ENCODE measurements around the gene NACA. TPM values are rescaled to one million over a fixed set of nuclear protein-coding genes. Genes with fewer than 3 reads are reported as not detected.

Gene NACA
- total RNA-seq, 1 donor from 2014 or later, result 910 TPM

GRCh38 chr12:56699020-56699661, 26.0 kb downstream of the NACA start:
- Histone ChIP-seq H3K27me3 (ENCODE audit: control insufficient read depth in 3 of 3, insufficient read depth in 3 of 3, low read length in 3 of 3) (no peaks in the 10 kb centered on the region), H3K9ac (ENCODE audit: low read depth in 1 of 3, low read length in 3 of 3) (no peak overlapping the region), H3K4me1 (ENCODE audit: control insufficient read depth in 3 of 3, insufficient read depth in 3 of 3, low read length in 3 of 3) (peaks cover 5 to 13% (median 12%) of the 10 kb centered on the region in 3 donors), H3K4me3 (ENCODE audit: low read length in 3 of 3) (no peak overlapping the region), H3K9me3 (ENCODE audit: control insufficient read depth in 3 of 3, low read length in 3 of 3) (no peaks in the 10 kb centered on the region), H3K27ac (ENCODE audit: low read depth, low read length) (no peak overlapping the region), H3K36me3 (ENCODE audit: control insufficient read depth in 3 of 3, insufficient read depth in 3 of 3, low read length in 3 of 3) (no peaks in the 10 kb centered on the region)

DNA sequence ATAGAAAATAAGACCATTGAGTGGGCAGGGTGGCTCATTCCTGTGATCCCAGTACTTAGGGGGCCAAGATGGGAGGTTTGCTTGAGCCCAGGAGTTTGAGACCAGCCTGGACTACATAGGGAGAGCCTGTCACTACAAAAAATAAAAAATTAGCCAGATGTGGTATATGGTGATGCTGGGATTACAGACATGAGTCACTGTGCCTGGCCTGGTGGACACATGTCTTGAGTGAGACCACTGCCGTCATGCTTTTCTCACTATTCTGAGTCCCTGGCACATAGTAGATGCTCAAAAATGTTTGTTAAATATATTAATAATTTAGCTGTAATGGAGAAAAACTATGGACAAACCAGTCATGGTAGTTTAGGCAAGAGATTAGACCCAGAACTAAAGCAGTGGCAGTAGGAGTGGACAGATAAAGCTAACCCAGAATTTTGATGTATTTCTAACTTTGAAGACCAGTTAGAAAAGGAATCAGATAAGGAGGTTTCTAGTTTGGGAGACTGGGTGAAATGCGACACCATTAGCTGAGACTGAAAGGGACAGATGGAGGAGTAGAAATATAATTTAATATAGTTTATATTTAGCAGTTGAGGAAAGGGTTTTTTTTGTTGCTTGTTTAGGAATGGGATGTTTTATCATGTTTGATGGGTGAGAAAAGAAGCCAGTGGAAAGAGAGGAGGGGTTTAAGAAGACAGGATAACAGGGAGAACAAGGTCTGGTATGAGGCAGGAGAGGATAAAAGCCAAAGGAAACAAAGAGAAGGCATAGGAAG, 29.6 kb downstream of the NACA start:
- Histone ChIP-seq H3K27me3 (ENCODE audit: control insufficient read depth in 3 of 3, insufficient read depth in 3 of 3, low read length in 3 of 3) (no peaks in the 10 kb centered on the region), H3K9ac (ENCODE audit: low read depth in 1 of 3, low read length in 3 of 3) (peak overlapping the region in 1 of 3 donors; percentile 45), H3K9me3 (ENCODE audit: control insufficient read depth in 3 of 3, low read length in 3 of 3) (no peaks in the 10 kb centered on the region), H3K27ac (ENCODE audit: low read depth, low read length) (peak overlapping the region; percentile 16), H3K36me3 (ENCODE audit: control insufficient read depth in 3 of 3, insufficient read depth in 3 of 3, low read length in 3 of 3) (no peaks in the 10 kb centered on the region), H3K4me3 (ENCODE audit: low read length in 3 of 3) (peak overlapping the region in 2 of 3 donors; percentile 0 to 35), H3K4me1 (ENCODE audit: control insufficient read depth in 3 of 3, insufficient read depth in 3 of 3, low read length in 3 of 3) (peaks cover 5 to 13% (median 12%) of the 10 kb centered on the region in 3 donors)

GRCh38 chr12:56694161-56694560, 30.9 kb downstream of the NACA start:
- no peaks in the 10 kb centered on the region for H3K27me3 ChIP-seq (ENCODE audit: control insufficient read depth in 3 of 3, insufficient read depth in 3 of 3, low read length in 3 of 3)
- H3K4me3 ChIP-seq (ENCODE audit: low read length in 3 of 3), result no peak overlapping the region
- no peaks in the 10 kb centered on the region for H3K36me3 ChIP-seq (ENCODE audit: control insufficient read depth in 3 of 3, insufficient read depth in 3 of 3, low read length in 3 of 3)
- no peak overlapping the region for H3K9ac ChIP-seq (ENCODE audit: low read depth in 1 of 3, low read length in 3 of 3)
- H3K27ac ChIP-seq (ENCODE audit: low read depth, low read length), result no peak overlapping the region
- peaks cover 5 to 15% (median 14%) of the 10 kb centered on the region in 3 donors for H3K4me1 ChIP-seq (ENCODE audit: control insufficient read depth in 3 of 3, insufficient read depth in 3 of 3, low read length in 3 of 3)
- H3K9me3 ChIP-seq (ENCODE audit: control insufficient read depth in 3 of 3, low read length in 3 of 3), result no peaks in the 10 kb centered on the region

- peak overlapping the region; percentile 93 to 95 (median 94) for H3K9ac ChIP-seq (ENCODE audit: low read depth in 1 of 3, low read length in 3 of 3)
- peaks cover 0 to 4% (median 0%) of the 10 kb centered on the region in 3 donors for H3K36me3 ChIP-seq (ENCODE audit: control insufficient read depth in 3 of 3, insufficient read depth in 3 of 3, low read length in 3 of 3)
- H3K9me3 ChIP-seq (ENCODE audit: control insufficient read depth in 3 of 3, low read length in 3 of 3), result no peaks in the 10 kb centered on the region
- H3K27me3 ChIP-seq (ENCODE audit: control insufficient read depth in 3 of 3, insufficient read depth in 3 of 3, low read length in 3 of 3), result no peaks in the 10 kb centered on the region
- peak overlapping the region; percentile 76 to 90 (median 81) for H3K4me3 ChIP-seq (ENCODE audit: low read length in 3 of 3)
- H3K4me1 ChIP-seq (ENCODE audit: control insufficient read depth in 3 of 3, insufficient read depth in 3 of 3, low read length in 3 of 3), result peaks cover 9 to 26% (median 25%) of the 10 kb centered on the region in 3 donors
- H3K27ac ChIP-seq (ENCODE audit: low read depth, low read length), result peak overlapping the region; percentile 99
Observed at GRCh38 chr12:56688846-56689109, 36.3 kb downstream of the NACA start.

- Histone ChIP-seq H3K4me1 (ENCODE audit: control insufficient read depth in 3 of 3, insufficient read depth in 3 of 3, low read length in 3 of 3) (peaks cover 9 to 27% (median 26%) of the 10 kb centered on the region in 3 donors), H3K9ac (ENCODE audit: low read depth in 1 of 3, low read length in 3 of 3) (peak within 1 kb of the TSS; percentile 98 to 100 (median 99)), H3K9me3 (ENCODE audit: control insufficient read depth in 3 of 3, low read length in 3 of 3) (no peaks in the 10 kb centered on the region), H3K4me3 (ENCODE audit: low read length in 3 of 3) (peak within 1 kb of the TSS; percentile 84 to 98 (median 97)), H3K27ac (ENCODE audit: low read depth, low read length) (peak within 1 kb of the TSS; percentile 99), H3K36me3 (ENCODE audit: control insufficient read depth in 3 of 3, insufficient read depth in 3 of 3, low read length in 3 of 3) (peaks cover 0 to 4% (median 0%) of the 10 kb centered on the region in 3 donors), H3K27me3 (ENCODE audit: control insufficient read depth in 3 of 3, insufficient read depth in 3 of 3, low read length in 3 of 3) (no peaks in the 10 kb centered on the region)
Observed at GRCh38 chr12:56688129-56688845, 36.8 kb downstream of the NACA start, which contains the start of gene PTGES3. TSS of gene PTGES3 (minus strand) at chr12:56688284. CDS start at chr12:56687999, 285 bp downstream.

- peak overlapping the region; percentile 99 for H3K27ac ChIP-seq (ENCODE audit: low read depth, low read length)
- H3K9me3 ChIP-seq (ENCODE audit: control insufficient read depth in 3 of 3, low read length in 3 of 3), result no peaks in the 10 kb centered on the region
- no peaks in the 10 kb centered on the region for H3K27me3 ChIP-seq (ENCODE audit: control insufficient read depth in 3 of 3, insufficient read depth in 3 of 3, low read length in 3 of 3)
- peaks cover 9 to 32% (median 29%) of the 10 kb centered on the region in 3 donors for H3K4me1 ChIP-seq (ENCODE audit: control insufficient read depth in 3 of 3, insufficient read depth in 3 of 3, low read length in 3 of 3)
- H3K36me3 ChIP-seq (ENCODE audit: control insufficient read depth in 3 of 3, insufficient read depth in 3 of 3, low read length in 3 of 3), result peaks cover 0 to 4% (median 0%) of the 10 kb centered on the region in 3 donors
- H3K4me3 ChIP-seq (ENCODE audit: low read length in 3 of 3), result peak overlapping the region; percentile 84 to 98 (median 97)
- H3K9ac ChIP-seq (ENCODE audit: low read depth in 1 of 3, low read length in 3 of 3), result peak overlapping the region; percentile 98 to 100 (median 99)
Observed at GRCh38 chr12:56687223-56688128, 37.6 kb downstream of the NACA start.

GRCh38 chr12:56684745-56685359, 40.2 kb downstream of the NACA start:
- H3K4me3 ChIP-seq (ENCODE audit: low read length in 3 of 3), result peak overlapping the region in 2 of 3 donors; percentile 51 to 61
- no peaks in the 10 kb centered on the region for H3K9me3 ChIP-seq (ENCODE audit: control insufficient read depth in 3 of 3, low read length in 3 of 3)
- H3K4me1 ChIP-seq (ENCODE audit: control insufficient read depth in 3 of 3, insufficient read depth in 3 of 3, low read length in 3 of 3), result peaks cover 17 to 41% (median 35%) of the 10 kb centered on the region in 3 donors
- H3K9ac ChIP-seq (ENCODE audit: low read depth in 1 of 3, low read length in 3 of 3), result peak overlapping the region; percentile 1 to 33 (median 10)
- no peaks in the 10 kb centered on the region for H3K27me3 ChIP-seq (ENCODE audit: control insufficient read depth in 3 of 3, insufficient read depth in 3 of 3, low read length in 3 of 3)
- peak overlapping the region; percentile 34 for H3K27ac ChIP-seq (ENCODE audit: low read depth, low read length)
- peaks cover under 1 to 4% (median 3%) of the 10 kb centered on the region in 3 donors for H3K36me3 ChIP-seq (ENCODE audit: control insufficient read depth in 3 of 3, insufficient read depth in 3 of 3, low read length in 3 of 3)

GRCh38 chr12:56682323-56682722, 42.8 kb downstream of the NACA start:
- Histone ChIP-seq H3K4me3 (ENCODE audit: low read length in 3 of 3) (no peak overlapping the region), H3K9ac (ENCODE audit: low read depth in 1 of 3, low read length in 3 of 3) (no peak overlapping the region), H3K36me3 (ENCODE audit: control insufficient read depth in 3 of 3, insufficient read depth in 3 of 3, low read length in 3 of 3) (peaks cover 0 to 6% (median 2%) of the 10 kb centered on the region in 3 donors), H3K27me3 (ENCODE audit: control insufficient read depth in 3 of 3, insufficient read depth in 3 of 3, low read length in 3 of 3) (no peaks in the 10 kb centered on the region), H3K9me3 (ENCODE audit: control insufficient read depth in 3 of 3, low read length in 3 of 3) (no peaks in the 10 kb centered on the region), H3K27ac (ENCODE audit: low read depth, low read length) (no peak overlapping the region), H3K4me1 (ENCODE audit: control insufficient read depth in 3 of 3, insufficient read depth in 3 of 3, low read length in 3 of 3) (peaks cover 22 to 37% (median 28%) of the 10 kb centered on the region in 3 donors)
